Measurements from ENCODE around the gene PDE6D.

The PDE6D gene

GRCh38 chr2:231780909-231781797 lies at the start of gene PDE6D:
Gene PDE6D (minus strand): TSS chr2:231781282. CDS start chr2:231781114, 168 bp downstream.
- peak; percentile 98 for DNase-seq

GRCh38 chr2:231821908-231822307 lies 40.8 kb upstream of the PDE6D start:
- no peak for DNase-seq

GRCh38 chr2:231820786-231821303 lies 39.8 kb upstream of the PDE6D start:
- DNase-seq, result no peak

- DNase-seq, result no peak
Observed at GRCh38 chr2:231819447-231820042, 38.5 kb upstream of the PDE6D start.

- no peak for DNase-seq
Observed at GRCh38 chr2:231816327-231817026, 35.4 kb upstream of the PDE6D start.

GRCh38 chr2:231810905-231811304 lies 29.8 kb upstream of the PDE6D start:
- DNase-seq, result no peak

GRCh38 chr2:231807020-231807419 lies 25.9 kb upstream of the PDE6D start:
- DNase-seq, result no peak

GRCh38 chr2:231803501-231804138 lies 22.5 kb upstream of the PDE6D start:
- no peak for DNase-seq

GRCh38 chr2:231800493-231801091 lies 19.5 kb upstream of the PDE6D start:
- DNase-seq, result no peak

- no peak for DNase-seq
Observed at GRCh38 chr2:231795525-231796327, 14.6 kb upstream of the PDE6D start.

GRCh38 chr2:231794383-231794782 lies 13.3 kb upstream of the PDE6D start:
- DNase-seq, result no peak

- DNase-seq, result no peak
Observed at GRCh38 chr2:231791107-231791506, 10.0 kb upstream of the PDE6D start.

- DNase-seq, result no peak
Observed at GRCh38 chr2:231786917-231787292, 5.8 kb upstream of the PDE6D start.

GRCh38 chr2:231786177-231786916 lies 5.3 kb upstream of the PDE6D start, which contains the start of gene COPS7B:
Gene COPS7B (plus strand): TSS chr2:231786445. CDS start chr2:231788571, 2,126 bp downstream.
- peak; percentile 83 for DNase-seq

- DNase-seq, result no peak
Observed at GRCh38 chr2:231785822-231786176, 4.7 kb upstream of the PDE6D start.

GRCh38 chr2:231785413-231785812 lies 4.3 kb upstream of the PDE6D start:
- DNase-seq, result no peak

GRCh38 chr2:231781798-231782726 lies 980 bp upstream of the PDE6D start:
- DNase-seq, result peak; percentile 74

- no peak for DNase-seq
Observed at GRCh38 chr2:231780123-231780908, 766 bp downstream of the PDE6D start.
